Activated CD4-positive, alpha-beta memory T cell treated with anti-CD3 and anti-CD28 coated beads, Interleukin-2, amount 10 ng/mL, durations not matched to agents 7 days and 5 days (primary cell): Measurements from ENCODE around the gene PHGDH. TPM values are rescaled to one million over a fixed set of nuclear protein-coding genes. Genes with fewer than 3 reads are reported as not detected.
A peak's percentile ranks its signal among the peaks of the same experiment; 100 is the strongest.

ENCODE experiments used
- CTCF ChIA-PET: fragments of 350-600 bp; sonication (Branson Sonifier 250); formaldehyde crosslinking; loops from one replicate; lab custom pipeline; 2021; ENCODE audit warnings: antibody characterized with exemption, inconsistent platforms; lab: Charles Lee
- POLR2A ChIA-PET: fragments of 350-600 bp; sonication (Branson Sonifier 250); formaldehyde crosslinking; loops from one replicate; lab custom pipeline; 2021; ENCODE audit warnings: antibody characterized with exemption; lab: Charles Lee
- DNase-seq: peaks from one replicate; pipeline ENCODE4 v3.0.0-alpha.2; 2020
- H3K27ac Mint-ChIP-seq: one replicate; pipeline ENCODE4 v1.8.0; 2021; ENCODE audit warnings: mild to moderate bottlenecking, mixed read lengths
- H3K27me3 Mint-ChIP-seq: one replicate; pipeline ENCODE4 v1.8.0; 2021; ENCODE audit warnings: mixed read lengths
- H3K36me3 Mint-ChIP-seq: one replicate; pipeline ENCODE4 v1.8.0; 2021; ENCODE audit warnings: low read depth, mixed read lengths
- H3K4me1 Mint-ChIP-seq: one replicate; pipeline ENCODE4 v1.8.0; 2021; ENCODE audit warnings: mixed read lengths
- H3K4me3 Mint-ChIP-seq: one replicate; pipeline ENCODE4 v1.8.0; 2021; ENCODE audit warnings: mild to moderate bottlenecking, mixed read lengths
- H3K9me3 Mint-ChIP-seq: one replicate; pipeline ENCODE4 v1.8.0; 2021; ENCODE audit warnings: mixed read lengths
- total RNA-seq, 2 experiments: library from RNA; stranded (reverse); gene quantifications; one replicate each; pipeline ENCODE4 v1.2.3, GENCODE V29; 2021

The PHGDH gene
- total RNA-seq, 2 experiments from 2014 or later: 132 to 143 TPM

GRCh38 chr1:119758584-119758983, 46.9 kb downstream of the PHGDH start:
- Mint-ChIP-seq H3K4me3 (no peak overlapping the region), H3K4me1 (peaks cover 18% of the 10 kb centered on the region), H3K27me3 (peaks cover 61% of the 10 kb centered on the region), H3K36me3 (no peaks in the 10 kb centered on the region), H3K27ac (no peak overlapping the region), H3K9me3 (no peaks in the 10 kb centered on the region)
- ChIA-PET POLR2A (no interaction called here), CTCF (interaction anchor here (1.0 to 1.4 kb wide), 3 partner anchors 12 to 50 kb away, joined by 4 to 5 read pairs (median 4); no protein-coding TSS in a partner anchor)
- DNase-seq: peak; percentile 30

GRCh38 chr1:119762409-119762808, 50.7 kb downstream of the PHGDH start:
- POLR2A ChIA-PET: no interaction called here
- no peak overlapping the region for H3K4me3 Mint-ChIP-seq

GRCh38 chr1:119762953-119763352, 51.2 kb downstream of the PHGDH start:
- H3K4me3 Mint-ChIP-seq: no peak overlapping the region
- H3K4me1 Mint-ChIP-seq: peaks cover 13% of the 10 kb centered on the region
- H3K9me3 Mint-ChIP-seq: no peaks in the 10 kb centered on the region
- no peaks in the 10 kb centered on the region for H3K36me3 Mint-ChIP-seq
- DNase-seq: no peak
- ChIA-PET POLR2A (no interaction called here), CTCF (interaction anchor here (1.4 kb wide), 1 partner anchor 18 kb away, joined by 6 read pairs; no protein-coding TSS in a partner anchor)
- no peak overlapping the region for H3K27ac Mint-ChIP-seq
- peaks cover 57% of the 10 kb centered on the region for H3K27me3 Mint-ChIP-seq

More at GRCh38 chr1:119762409-119762808, 50.7 kb downstream of the PHGDH start:
- no peak for DNase-seq
- H3K27me3 Mint-ChIP-seq: peaks cover 61% of the 10 kb centered on the region
- H3K27ac Mint-ChIP-seq: no peak overlapping the region
- no peaks in the 10 kb centered on the region for H3K36me3 Mint-ChIP-seq
- H3K9me3 Mint-ChIP-seq: no peaks in the 10 kb centered on the region
- peaks cover 16% of the 10 kb centered on the region for H3K4me1 Mint-ChIP-seq
- CTCF ChIA-PET: no interaction called here

DNA sequence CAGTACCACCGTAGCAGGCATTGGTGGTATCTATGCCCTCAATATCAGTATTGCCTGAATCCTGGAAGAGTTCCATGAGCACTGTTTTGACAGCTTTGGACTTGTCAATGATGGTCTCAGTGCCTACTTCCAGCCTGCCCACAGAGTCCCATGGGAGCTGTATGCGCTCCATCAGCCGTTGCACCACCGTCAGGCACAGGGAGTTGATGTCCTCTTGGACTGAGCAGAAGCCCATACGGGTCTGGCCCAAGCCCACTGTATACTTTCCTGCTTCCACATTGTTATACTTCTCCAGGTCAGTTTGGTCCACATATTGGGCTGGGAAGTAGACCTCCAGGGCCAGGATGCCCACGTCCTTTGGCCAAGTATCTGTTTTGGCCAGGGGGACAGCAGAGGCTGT, 52.5 kb downstream of the PHGDH start:
- Mint-ChIP-seq H3K36me3 (no peaks in the 10 kb centered on the region), H3K27me3 (peaks cover 67% of the 10 kb centered on the region), H3K27ac (no peak overlapping the region), H3K9me3 (no peaks in the 10 kb centered on the region), H3K4me1 (peaks cover 3% of the 10 kb centered on the region), H3K4me3 (no peak overlapping the region)
- DNase-seq: no peak
- ChIA-PET POLR2A (no interaction called here), CTCF (interaction anchor here (1.4 kb wide), 1 partner anchor 20 kb away, joined by 6 read pairs; no protein-coding TSS in a partner anchor)

DNA sequence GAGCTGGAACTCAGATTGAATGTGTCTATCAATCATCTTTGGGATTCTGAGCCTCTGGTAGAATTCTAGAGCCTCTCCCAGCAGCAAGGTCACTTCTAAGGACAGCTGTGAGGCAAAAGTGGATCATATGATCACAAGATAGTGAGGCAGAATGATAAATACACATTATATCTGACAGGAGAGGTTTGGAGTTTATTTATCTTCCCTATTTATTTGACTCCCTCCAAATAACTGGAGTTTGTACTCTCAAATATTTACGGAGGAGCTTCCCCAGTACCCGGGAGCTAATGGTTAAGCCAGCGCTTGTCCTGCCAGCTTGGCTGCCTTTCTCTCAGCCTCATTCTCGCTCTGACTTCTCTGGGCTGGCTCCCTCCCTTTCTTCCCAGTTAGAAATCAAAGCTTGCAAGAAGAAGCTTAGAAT, 54.6 kb downstream of the PHGDH start:
- ChIA-PET CTCF (interaction anchor here (1.1 to 1.6 kb wide), 2 partner anchors 22 to 42 kb away, joined by 3 to 5 read pairs; no protein-coding TSS in a partner anchor), POLR2A (interaction anchor here (1.0 kb wide), 1 partner anchor 412 kb away, joined by 3 read pairs; no protein-coding TSS in a partner anchor)
- H3K27me3 Mint-ChIP-seq: peaks cover 55% of the 10 kb centered on the region
- H3K36me3 Mint-ChIP-seq: no peaks in the 10 kb centered on the region
- H3K4me1 Mint-ChIP-seq: no peaks in the 10 kb centered on the region
- H3K4me3 Mint-ChIP-seq: no peak overlapping the region
- H3K27ac Mint-ChIP-seq: no peak overlapping the region
- no peaks in the 10 kb centered on the region for H3K9me3 Mint-ChIP-seq
- no peak for DNase-seq

- CTCF ChIA-PET: interaction anchor here (1.6 kb wide), 1 partner anchor 23 kb away, joined by 5 read pairs; no protein-coding TSS in a partner anchor
- no peak for DNase-seq
These were observed 55.8 kb downstream of the PHGDH start for GRCh38 chr1:119767486-119767885.

DNA sequence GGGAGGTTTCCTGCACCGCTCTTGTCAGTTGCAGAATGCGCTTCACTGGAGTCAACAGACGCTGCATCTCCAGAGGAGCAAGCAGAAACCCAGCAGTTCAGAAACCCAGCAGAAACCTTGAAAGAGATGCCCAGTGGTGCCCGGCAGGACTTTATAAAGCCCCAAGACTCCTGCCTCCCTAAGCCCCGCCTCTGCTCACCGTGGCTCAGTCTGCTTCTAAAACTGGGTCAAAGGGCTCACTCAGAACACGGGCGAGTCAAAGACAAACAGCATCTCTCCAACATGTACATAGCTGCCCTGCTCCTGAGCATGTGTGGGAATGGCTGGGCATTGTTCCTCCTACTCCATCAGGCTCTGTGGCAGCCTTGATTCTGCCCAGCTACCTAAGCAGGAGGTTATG, 57.0 kb downstream of the PHGDH start, which contains the start of gene HMGCS2:
TSS of gene HMGCS2 (minus strand) at position 128 of the 400 bp plus-strand sequence. CDS start at position 67, 61 bp downstream.
- DNase-seq: no peak
- POLR2A ChIA-PET: no interaction called here
- H3K36me3 Mint-ChIP-seq: no peaks in the 10 kb centered on the region

More at GRCh38 chr1:119767486-119767885, 55.8 kb downstream of the PHGDH start:
- POLR2A ChIA-PET: no interaction called here
- no peak overlapping the region for H3K4me3 Mint-ChIP-seq
- H3K27me3 Mint-ChIP-seq: peaks cover 55% of the 10 kb centered on the region
- H3K27ac Mint-ChIP-seq: no peak overlapping the region
- H3K9me3 Mint-ChIP-seq: no peaks in the 10 kb centered on the region
- H3K36me3 Mint-ChIP-seq: no peaks in the 10 kb centered on the region
- H3K4me1 Mint-ChIP-seq: no peaks in the 10 kb centered on the region

GRCh38 chr1:119771016-119771415, 59.3 kb downstream of the PHGDH start:
- ChIA-PET CTCF (no interaction called here), POLR2A (no interaction called here)
- H3K27me3 Mint-ChIP-seq: peaks cover 48% of the 10 kb centered on the region
- no peaks in the 10 kb centered on the region for H3K4me1 Mint-ChIP-seq
- DNase-seq: no peak
- no peaks in the 10 kb centered on the region for H3K9me3 Mint-ChIP-seq
- no peak overlapping the region for H3K27ac Mint-ChIP-seq
- H3K36me3 Mint-ChIP-seq: no peaks in the 10 kb centered on the region
- no peak overlapping the region for H3K4me3 Mint-ChIP-seq

More for the DNA sequence above, 57.0 kb downstream of the PHGDH start, which contains the start of gene HMGCS2:
- no peaks in the 10 kb centered on the region for H3K9me3 Mint-ChIP-seq
- H3K27me3 Mint-ChIP-seq: peaks cover 56% of the 10 kb centered on the region
- CTCF ChIA-PET: interaction anchor here (1.1 to 2.0 kb wide), 2 partner anchors 24 to 40 kb away, joined by 3 to 6 read pairs; no protein-coding TSS in a partner anchor
- no peaks in the 10 kb centered on the region for H3K4me1 Mint-ChIP-seq
- H3K27ac Mint-ChIP-seq: no peak within 1 kb of the TSS
- no peak within 1 kb of the TSS for H3K4me3 Mint-ChIP-seq

- no peak overlapping the region for H3K4me3 Mint-ChIP-seq
These were observed 60.0 kb downstream of the PHGDH start for GRCh38 chr1:119771770-119772169.

GRCh38 chr1:119772298-119772697, 60.6 kb downstream of the PHGDH start:
- H3K9me3 Mint-ChIP-seq: no peaks in the 10 kb centered on the region
- CTCF ChIA-PET: no interaction called here
- no peak for DNase-seq
- H3K4me1 Mint-ChIP-seq: no peaks in the 10 kb centered on the region
- H3K36me3 Mint-ChIP-seq: no peaks in the 10 kb centered on the region
- H3K27me3 Mint-ChIP-seq: peaks cover 40% of the 10 kb centered on the region
- no peak overlapping the region for H3K27ac Mint-ChIP-seq
- no peak overlapping the region for H3K4me3 Mint-ChIP-seq
- POLR2A ChIA-PET: no interaction called here

More at GRCh38 chr1:119771770-119772169, 60.0 kb downstream of the PHGDH start:
- H3K9me3 Mint-ChIP-seq: no peaks in the 10 kb centered on the region
- DNase-seq: no peak
- no peaks in the 10 kb centered on the region for H3K36me3 Mint-ChIP-seq
- H3K27me3 Mint-ChIP-seq: peaks cover 45% of the 10 kb centered on the region
- H3K27ac Mint-ChIP-seq: no peak overlapping the region
- no peaks in the 10 kb centered on the region for H3K4me1 Mint-ChIP-seq
- ChIA-PET CTCF (no interaction called here), POLR2A (no interaction called here)

GRCh38 chr1:119773711-119774241, 62.0 kb downstream of the PHGDH start:
- no peak overlapping the region for H3K4me3 Mint-ChIP-seq
- no peaks in the 10 kb centered on the region for H3K4me1 Mint-ChIP-seq
- H3K27ac Mint-ChIP-seq: no peak overlapping the region
- no peaks in the 10 kb centered on the region for H3K9me3 Mint-ChIP-seq
- no peak for DNase-seq
- ChIA-PET POLR2A (no interaction called here), CTCF (no interaction called here)
- peaks cover 34% of the 10 kb centered on the region for H3K27me3 Mint-ChIP-seq
- no peaks in the 10 kb centered on the region for H3K36me3 Mint-ChIP-seq

GRCh38 chr1:119774746-119775490, 63.2 kb downstream of the PHGDH start:
- ChIA-PET CTCF (no interaction called here), POLR2A (no interaction called here)
- no peaks in the 10 kb centered on the region for H3K36me3 Mint-ChIP-seq

GRCh38 chr1:119778359-119778758, 66.6 kb downstream of the PHGDH start:
- Mint-ChIP-seq H3K27me3 (peaks cover 62% of the 10 kb centered on the region), H3K27ac (no peak overlapping the region), H3K4me1 (peaks cover 4% of the 10 kb centered on the region), H3K36me3 (no peaks in the 10 kb centered on the region), H3K4me3 (no peak overlapping the region), H3K9me3 (no peaks in the 10 kb centered on the region)
- no peak for DNase-seq
- ChIA-PET POLR2A (no interaction called here), CTCF (interaction anchor here (0.7 kb wide), 1 partner anchor 398 kb away, joined by 7 read pairs; no protein-coding TSS in a partner anchor)

More at GRCh38 chr1:119774746-119775490, 63.2 kb downstream of the PHGDH start:
- no peak overlapping the region for H3K27ac Mint-ChIP-seq
- H3K9me3 Mint-ChIP-seq: no peaks in the 10 kb centered on the region
- H3K27me3 Mint-ChIP-seq: peaks cover 39% of the 10 kb centered on the region
- DNase-seq: no peak
- no peak overlapping the region for H3K4me3 Mint-ChIP-seq
- no peaks in the 10 kb centered on the region for H3K4me1 Mint-ChIP-seq
